Suprapubic skin (tissue), 4 donors: Measurements from ENCODE around the gene RMND1. TPM values are rescaled to one million over a fixed set of nuclear protein-coding genes. Genes with fewer than 3 reads are reported as not detected.

Experiments used
- DNase-seq, 2 donors: peaks; one replicate each; pipeline ENCODE4 v3.0.0-alpha.2; 2019; ENCODE audit warnings: low spot score in 2 of 2
- H3K27ac ChIP-seq: fragments of 200-600 bp; sonication (generic); one replicate; pipeline ENCODE4 v1.5.1; 2019
- H3K27me3 ChIP-seq: fragments of 200-600 bp; sonication (generic); one replicate; pipeline ENCODE4 v1.5.1; 2019
- H3K36me3 ChIP-seq: fragments of 200-600 bp; sonication (generic); one replicate; pipeline ENCODE4 v1.5.1; 2019
- H3K4me1 ChIP-seq: fragments of 200-600 bp; sonication (generic); one replicate; pipeline ENCODE4 v1.5.1; 2019
- H3K4me3 ChIP-seq: fragments of 200-600 bp; sonication (generic); one replicate; pipeline ENCODE4 v1.5.1; 2019; ENCODE audit warnings: mild to moderate bottlenecking
- H3K9me3 ChIP-seq: fragments of 200-600 bp; sonication (generic); one replicate; pipeline ENCODE4 v1.5.1; 2019
- EP300 ChIP-seq: sonication (generic); formaldehyde crosslinking; IDR thresholded peaks from one replicate; pipeline ENCODE4 v1.6.1; 2017; ENCODE audit warnings: antibody characterized with exemption
- POLR2A ChIP-seq, 2 donors: fragments of 450-650 bp; IDR thresholded peaks; one replicate each; pipeline ENCODE4 v1.6.1; 2017; ENCODE audit warnings: antibody characterized with exemption in 2 of 2, mild to moderate bottlenecking in 2 of 2, moderate library complexity in 2 of 2
- POLR2AphosphoS5 ChIP-seq, 3 donors: sonication (generic); formaldehyde crosslinking; IDR thresholded peaks; one replicate each; pipeline ENCODE4 v1.6.1; 2017; ENCODE audit warnings: antibody characterized with exemption in 3 of 3
- WGBS: methylation state at CpG from one replicate; pipeline ENCODE4 v1.1.5; 2018; 5-methylcytosine and 5-hydroxymethylcytosine counted together
- total RNA-seq, 4 donors: library from RNA; depleted of rRNA; stranded (reverse); fragments of >200 nt; gene quantifications; one replicate each; pipeline ENCODE4 v1.1.0, GENCODE V29; 2016
- TF ChIP-seq, protein P1 (sequence below), 2 donors: fragments of 200-600 bp in 1 of 2; fragments of 450-650 bp in 1 of 2; sonication (generic) in 1 of 2; IDR thresholded peaks; one replicate each; pipeline ENCODE4 v1.5.1; 2016 to 2019; ENCODE audit warnings: antibody characterized with exemption in 2 of 2, mild to moderate bottlenecking in 1 of 2, moderate library complexity in 1 of 2

RMND1 gene
- total RNA-seq, 4 donors from 2014 or later, result 11.7 to 25.7 (median 12.8) TPM

DNA sequence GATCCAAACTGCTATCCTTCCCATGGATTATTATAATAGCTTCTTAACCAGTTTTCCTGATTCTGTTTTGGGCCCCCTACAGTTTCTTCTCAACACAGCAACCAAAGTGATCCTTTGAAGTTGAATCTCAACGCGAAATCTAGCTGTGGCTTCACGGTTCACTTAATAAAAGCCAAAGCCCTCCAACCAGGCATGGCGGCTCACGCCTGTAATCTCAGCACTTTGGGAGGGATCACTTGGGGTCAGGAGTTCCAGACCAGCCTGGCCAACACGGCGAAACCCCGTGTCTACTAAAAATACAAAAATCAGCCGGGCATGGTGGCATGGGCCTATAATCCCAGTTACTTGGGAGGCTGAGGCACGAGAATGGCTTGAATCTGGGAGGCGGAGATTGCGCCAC, 3.3 kb downstream of the RMND1 start:
- TF ChIP-seq POLR2A (IDR thresholded peaks at IDR 0.05), result no peak
- TF ChIP-seq, protein P1, sequence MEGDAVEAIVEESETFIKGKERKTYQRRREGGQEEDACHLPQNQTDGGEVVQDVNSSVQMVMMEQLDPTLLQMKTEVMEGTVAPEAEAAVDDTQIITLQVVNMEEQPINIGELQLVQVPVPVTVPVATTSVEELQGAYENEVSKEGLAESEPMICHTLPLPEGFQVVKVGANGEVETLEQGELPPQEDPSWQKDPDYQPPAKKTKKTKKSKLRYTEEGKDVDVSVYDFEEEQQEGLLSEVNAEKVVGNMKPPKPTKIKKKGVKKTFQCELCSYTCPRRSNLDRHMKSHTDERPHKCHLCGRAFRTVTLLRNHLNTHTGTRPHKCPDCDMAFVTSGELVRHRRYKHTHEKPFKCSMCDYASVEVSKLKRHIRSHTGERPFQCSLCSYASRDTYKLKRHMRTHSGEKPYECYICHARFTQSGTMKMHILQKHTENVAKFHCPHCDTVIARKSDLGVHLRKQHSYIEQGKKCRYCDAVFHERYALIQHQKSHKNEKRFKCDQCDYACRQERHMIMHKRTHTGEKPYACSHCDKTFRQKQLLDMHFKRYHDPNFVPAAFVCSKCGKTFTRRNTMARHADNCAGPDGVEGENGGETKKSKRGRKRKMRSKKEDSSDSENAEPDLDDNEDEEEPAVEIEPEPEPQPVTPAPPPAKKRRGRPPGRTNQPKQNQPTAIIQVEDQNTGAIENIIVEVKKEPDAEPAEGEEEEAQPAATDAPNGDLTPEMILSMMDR (IDR thresholded peaks at IDR 0.05), result no peak
- TF ChIP-seq POLR2AphosphoS5 (IDR thresholded peaks at IDR 0.05), result no peak
- no peak for TF ChIP-seq EP300
- WGBS, result 96% methylated on average over 12 of the region's 12 CpGs
- Histone ChIP-seq H3K36me3 (no peaks in the 10 kb centered on the region), H3K9me3 (no peaks in the 10 kb centered on the region), H3K27ac (no peak overlapping the region), H3K4me3 (no peak overlapping the region), H3K27me3 (no peaks in the 10 kb centered on the region), H3K4me1 (peaks cover 33% of the 10 kb centered on the region)
- DNase-seq, result no peak

DNA sequence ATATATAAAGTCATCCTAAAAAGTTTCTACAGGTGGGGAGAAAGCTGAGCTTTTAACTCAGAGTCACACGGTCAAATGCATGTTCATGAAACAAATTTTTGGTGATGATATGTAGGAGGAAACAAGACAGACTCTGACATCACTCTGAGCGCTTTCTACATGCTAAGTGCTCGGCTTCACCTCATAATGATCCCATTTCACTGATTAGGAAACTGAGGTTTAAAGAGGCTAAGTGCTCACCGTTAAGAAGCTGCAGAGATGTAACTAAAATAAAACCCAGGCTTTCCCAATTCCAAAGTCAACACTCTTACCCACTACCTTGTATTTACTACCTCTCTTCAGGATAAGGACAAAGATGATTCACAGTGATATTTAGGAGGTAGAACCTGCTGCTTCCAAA, 4.7 kb downstream of the RMND1 start:
- TF ChIP-seq, protein P1 (IDR thresholded peaks at IDR 0.05), result no peak
- TF ChIP-seq POLR2AphosphoS5 (IDR thresholded peaks at IDR 0.05), result no peak
- no peak for TF ChIP-seq POLR2A (IDR thresholded peaks at IDR 0.05)
- TF ChIP-seq EP300, result no peak
- H3K27me3 ChIP-seq, result no peaks in the 10 kb centered on the region
- peaks cover 26% of the 10 kb centered on the region for H3K4me1 ChIP-seq
- H3K9me3 ChIP-seq, result no peaks in the 10 kb centered on the region
- no peak overlapping the region for H3K27ac ChIP-seq
- no peak for DNase-seq
- no peaks in the 10 kb centered on the region for H3K36me3 ChIP-seq
- no peak overlapping the region for H3K4me3 ChIP-seq
- WGBS, result 97% methylated on average over 4 of the region's 4 CpGs

DNA sequence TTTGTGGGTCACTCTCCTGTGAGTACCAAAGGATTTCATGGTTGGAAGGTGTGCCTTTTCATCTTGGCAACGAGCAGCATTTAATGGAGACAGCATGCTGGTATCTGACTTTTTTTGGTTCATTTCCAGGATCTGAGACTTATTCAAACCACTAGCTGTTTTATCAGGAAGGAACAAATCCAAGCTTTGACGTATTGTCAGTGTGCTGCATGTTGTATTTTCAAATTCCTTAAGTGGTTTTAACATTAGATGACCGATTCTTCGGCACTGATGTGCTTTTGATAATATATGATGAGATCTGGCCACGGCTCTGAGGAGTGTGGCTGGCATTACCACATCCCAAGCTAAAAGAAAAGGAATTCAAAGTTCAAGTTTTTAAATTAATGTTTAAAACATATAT, 6.4 kb downstream of the RMND1 start:
- DNase-seq, result no peak
- Histone ChIP-seq H3K4me1 (peaks cover 26% of the 10 kb centered on the region), H3K4me3 (no peak overlapping the region), H3K27me3 (no peaks in the 10 kb centered on the region), H3K27ac (peak overlapping the region; percentile 56), H3K36me3 (no peaks in the 10 kb centered on the region), H3K9me3 (no peaks in the 10 kb centered on the region)
- TF ChIP-seq, protein P1 (IDR thresholded peaks at IDR 0.05), result no peak
- no peak for TF ChIP-seq EP300
- WGBS, result 32% methylated on average over 5 of the region's 5 CpGs

DNA sequence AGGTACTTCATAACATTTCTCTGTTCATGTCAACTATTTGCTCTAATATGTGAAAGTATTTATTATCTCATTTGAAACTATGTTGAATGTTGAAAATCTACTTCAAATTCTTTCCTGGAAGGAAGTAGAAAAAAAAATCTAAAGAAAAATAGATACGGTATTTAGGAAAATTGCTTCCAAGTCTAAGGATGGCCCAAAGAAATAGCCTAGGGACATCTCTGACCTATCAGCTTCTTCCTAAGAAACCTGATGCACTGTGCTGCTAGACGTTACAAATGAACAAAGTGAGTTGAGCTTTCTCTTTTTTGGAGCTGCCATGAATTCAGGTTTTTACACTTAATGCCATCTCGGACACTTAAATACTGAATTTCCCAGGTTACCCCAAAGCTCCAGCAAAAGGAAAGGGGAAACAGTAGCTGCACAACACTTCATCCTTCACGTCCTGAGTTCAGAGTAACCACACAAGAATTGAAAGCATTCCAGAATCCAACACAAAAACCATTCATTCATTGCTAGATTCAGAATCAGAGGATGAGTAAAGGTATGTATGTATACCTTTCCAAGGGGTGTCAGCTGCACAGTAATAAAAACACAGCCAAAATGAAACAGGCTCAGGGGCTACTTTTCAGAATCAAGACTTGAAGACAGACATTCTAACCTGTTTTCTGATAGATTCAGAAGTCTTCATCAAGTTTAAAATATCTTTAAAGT, 7.9 kb downstream of the RMND1 start:
- no peaks in the 10 kb centered on the region for H3K9me3 ChIP-seq
- WGBS, result 68% methylated on average over 4 of the region's 4 CpGs
- no peaks in the 10 kb centered on the region for H3K27me3 ChIP-seq
- H3K27ac ChIP-seq, result no peak overlapping the region
- H3K36me3 ChIP-seq, result no peaks in the 10 kb centered on the region
- no peak overlapping the region for H3K4me3 ChIP-seq
- DNase-seq, result no peak
- H3K4me1 ChIP-seq, result peaks cover 26% of the 10 kb centered on the region
- TF ChIP-seq, protein P1 (IDR thresholded peaks at IDR 0.05), result no peak
- TF ChIP-seq EP300, result no peak
- no peak for TF ChIP-seq POLR2A (IDR thresholded peaks at IDR 0.05)
- TF ChIP-seq POLR2AphosphoS5 (IDR thresholded peaks at IDR 0.05), result no peak

DNA sequence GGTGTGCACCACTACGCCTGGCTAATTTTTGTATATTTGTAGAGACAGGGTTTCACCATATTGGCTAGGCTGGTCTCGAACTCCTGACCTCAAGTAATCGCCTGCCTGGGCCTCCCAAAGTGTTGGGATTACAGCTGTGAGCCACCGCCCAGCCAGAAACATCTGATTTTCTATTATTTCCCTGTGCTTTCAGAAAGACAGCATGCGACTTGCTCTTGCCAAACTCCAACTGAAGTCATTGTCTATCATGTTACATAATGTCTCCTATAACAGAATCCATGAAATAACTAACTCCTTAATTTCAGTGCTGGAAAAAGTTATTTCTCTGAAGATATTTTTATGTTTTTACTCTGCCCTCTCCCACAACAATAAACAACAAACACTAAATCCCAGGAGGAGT, 8.5 kb downstream of the RMND1 start:
- peak overlapping the region; percentile 45 for H3K27ac ChIP-seq
- WGBS, result 82% methylated on average over 5 of the region's 5 CpGs

More for the DNA sequence above, 8.5 kb downstream of the RMND1 start:
- DNase-seq, result no peak
- H3K9me3 ChIP-seq, result no peaks in the 10 kb centered on the region
- H3K4me1 ChIP-seq, result peaks cover 26% of the 10 kb centered on the region
- no peak overlapping the region for H3K4me3 ChIP-seq
- H3K36me3 ChIP-seq, result no peaks in the 10 kb centered on the region
- H3K27me3 ChIP-seq, result no peaks in the 10 kb centered on the region
- TF ChIP-seq, protein P1 (IDR thresholded peaks at IDR 0.05), result no peak
- TF ChIP-seq POLR2AphosphoS5 (IDR thresholded peaks at IDR 0.05), result no peak
- TF ChIP-seq POLR2A (IDR thresholded peaks at IDR 0.05), result no peak
- TF ChIP-seq EP300, result no peak
